Fibroblast of the aortic adventitia (primary cell): ENCODE data around the gene LIN28A. TPM values are rescaled to one million over a fixed set of nuclear protein-coding genes. Genes with fewer than 3 reads are reported as not detected.

ENCODE experiments used
- DNase-seq: peaks from one replicate; pipeline ENCODE4 v3.0.0-alpha.2; 2010; ENCODE audit warnings: low read depth
- H3K4me3 ChIP-seq: 2 replicates; pipeline ENCODE4 v1.5.1; 2011; ENCODE audit warnings: low read depth, mild to moderate bottlenecking, control low read depth, low read length, moderate library complexity
- total RNA-seq: library from RNA; depleted of rRNA; stranded (reverse); fragments of >200 nt; gene quantifications from 2 replicates; pipeline ENCODE4 v1.2.3, GENCODE V29; 2012; ENCODE audit warnings: low replicate concordance
- TF ChIP-seq, protein P1 (sequence below): IDR thresholded peaks from 2 replicates; pipeline ENCODE4 v1.5.1; 2011; ENCODE audit warnings: mild to moderate bottlenecking, low read length, control low read depth, inconsistent platforms; ENCODE audit not compliant: insufficient read depth

LIN28A gene
- total RNA-seq, 1 donor, result not detected

DNA sequence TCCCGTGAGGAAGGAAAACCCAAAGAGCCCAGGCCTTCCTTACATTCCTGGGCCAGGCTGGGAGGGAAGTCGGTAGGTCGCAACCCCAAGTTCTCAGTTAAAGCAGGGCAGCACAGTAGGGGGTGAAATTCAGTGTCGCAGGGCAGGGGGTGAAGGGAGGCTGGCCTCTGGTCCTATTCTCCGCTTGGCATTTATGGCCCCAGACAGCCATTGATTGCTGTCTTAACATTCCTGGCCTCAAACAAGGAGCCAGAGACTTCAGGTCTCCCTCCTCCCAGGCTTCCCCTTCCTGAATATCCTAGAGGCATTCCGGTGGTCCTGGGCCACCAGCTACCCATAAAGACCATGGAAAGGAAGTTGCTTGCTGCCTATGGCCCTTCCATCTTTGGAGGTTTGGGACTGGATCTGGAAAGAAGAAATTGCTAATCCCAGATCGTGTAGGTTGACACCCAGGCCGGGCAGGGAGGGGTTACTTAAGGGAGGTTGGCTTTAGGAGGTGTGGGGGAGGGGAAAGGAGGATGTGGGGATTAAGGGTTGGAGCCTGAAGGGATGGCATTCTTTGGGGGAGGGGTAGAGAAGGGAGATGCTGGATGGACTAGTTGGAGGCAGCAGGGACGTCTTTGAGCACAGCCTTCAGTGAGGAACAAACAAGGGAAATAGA lies 1.7 kb downstream of the LIN28A start:
- TF ChIP-seq, protein P1, sequence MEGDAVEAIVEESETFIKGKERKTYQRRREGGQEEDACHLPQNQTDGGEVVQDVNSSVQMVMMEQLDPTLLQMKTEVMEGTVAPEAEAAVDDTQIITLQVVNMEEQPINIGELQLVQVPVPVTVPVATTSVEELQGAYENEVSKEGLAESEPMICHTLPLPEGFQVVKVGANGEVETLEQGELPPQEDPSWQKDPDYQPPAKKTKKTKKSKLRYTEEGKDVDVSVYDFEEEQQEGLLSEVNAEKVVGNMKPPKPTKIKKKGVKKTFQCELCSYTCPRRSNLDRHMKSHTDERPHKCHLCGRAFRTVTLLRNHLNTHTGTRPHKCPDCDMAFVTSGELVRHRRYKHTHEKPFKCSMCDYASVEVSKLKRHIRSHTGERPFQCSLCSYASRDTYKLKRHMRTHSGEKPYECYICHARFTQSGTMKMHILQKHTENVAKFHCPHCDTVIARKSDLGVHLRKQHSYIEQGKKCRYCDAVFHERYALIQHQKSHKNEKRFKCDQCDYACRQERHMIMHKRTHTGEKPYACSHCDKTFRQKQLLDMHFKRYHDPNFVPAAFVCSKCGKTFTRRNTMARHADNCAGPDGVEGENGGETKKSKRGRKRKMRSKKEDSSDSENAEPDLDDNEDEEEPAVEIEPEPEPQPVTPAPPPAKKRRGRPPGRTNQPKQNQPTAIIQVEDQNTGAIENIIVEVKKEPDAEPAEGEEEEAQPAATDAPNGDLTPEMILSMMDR, result no peak
- H3K4me3 ChIP-seq, result no peak overlapping the region
- no peak for DNase-seq

DNA sequence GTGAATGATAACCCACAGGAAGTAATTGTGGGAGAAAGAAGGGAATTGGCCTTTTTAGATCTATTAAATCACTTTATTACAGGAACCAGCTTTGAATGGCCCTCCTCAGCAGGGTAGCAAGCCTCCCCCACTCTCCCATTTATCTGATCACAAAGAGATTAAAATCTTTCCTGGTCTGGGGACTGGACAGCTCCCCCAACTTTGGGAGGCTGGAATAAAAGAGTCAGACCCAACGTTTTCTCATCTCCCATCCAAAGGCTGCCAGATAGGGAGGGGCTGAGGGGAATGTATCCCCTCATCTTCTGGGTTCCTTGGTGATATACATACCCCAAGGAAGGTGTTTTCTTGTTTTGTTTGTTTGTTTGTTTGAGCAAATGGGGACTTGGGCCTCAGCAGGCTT lies 2.4 kb downstream of the LIN28A start:
- H3K4me3 ChIP-seq, result no peak overlapping the region
- TF ChIP-seq, protein P1, result no peak
- no peak for DNase-seq

DNA sequence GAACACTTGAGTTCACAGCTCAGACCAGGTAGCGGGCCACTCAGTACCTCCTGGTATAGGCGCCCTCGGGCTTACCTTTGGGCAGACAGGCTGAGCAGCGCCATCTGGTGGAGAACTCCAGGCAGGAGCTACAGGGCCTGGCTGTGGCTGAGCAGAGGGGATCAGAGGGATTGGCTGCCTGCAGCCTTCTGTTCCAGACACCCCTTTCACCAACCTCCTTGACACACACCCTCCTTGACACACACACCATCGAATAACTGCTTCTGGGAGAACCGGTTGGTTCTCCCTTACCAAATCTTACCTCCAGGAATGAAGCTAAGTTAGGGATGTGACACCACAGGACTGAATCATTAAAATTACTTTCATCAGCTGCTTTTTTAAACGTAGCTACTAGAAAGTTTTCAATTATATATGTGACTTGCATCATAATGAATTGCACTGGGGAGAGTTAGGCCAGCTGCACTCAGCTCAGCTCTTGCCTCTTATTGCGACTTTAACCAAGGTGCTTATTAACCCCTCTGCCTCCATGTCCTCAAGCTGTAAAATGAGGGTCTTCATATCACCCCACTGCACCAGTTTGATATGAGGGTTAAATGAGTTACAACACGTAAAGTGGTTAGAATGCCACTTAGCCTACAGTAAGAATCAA lies 6.6 kb downstream of the LIN28A start:
- H3K4me3 ChIP-seq, result no peak overlapping the region
- TF ChIP-seq, protein P1, result peak; percentile 93
- DNase-seq, result peak; percentile 71

DNA sequence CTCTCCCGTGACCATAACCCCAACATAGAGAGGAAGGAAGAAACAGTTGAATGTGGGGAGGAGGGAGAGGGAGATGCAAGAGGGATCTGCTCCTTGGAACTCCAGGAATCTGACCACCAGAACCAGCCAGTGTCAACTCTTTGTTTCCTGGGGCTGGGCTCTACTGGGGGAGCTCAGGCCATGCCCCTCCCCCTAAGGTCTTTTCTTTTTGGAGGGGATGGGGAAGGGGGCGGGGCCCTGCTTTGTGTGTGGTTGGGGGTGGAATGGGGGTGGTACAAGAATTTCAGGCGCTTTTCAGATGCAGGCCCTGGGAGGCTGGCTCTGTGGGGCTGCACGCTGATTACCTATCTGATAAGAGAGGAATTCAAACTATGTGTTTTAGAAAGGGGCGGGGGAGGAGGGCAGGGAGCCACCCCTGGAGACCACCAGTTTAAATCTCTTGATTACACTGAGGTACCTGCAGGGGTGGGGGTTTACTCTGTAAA lies 8.3 kb downstream of the LIN28A start:
- DNase-seq, result no peak
- no peak overlapping the region for H3K4me3 ChIP-seq
- TF ChIP-seq, protein P1, result no peak

DNA sequence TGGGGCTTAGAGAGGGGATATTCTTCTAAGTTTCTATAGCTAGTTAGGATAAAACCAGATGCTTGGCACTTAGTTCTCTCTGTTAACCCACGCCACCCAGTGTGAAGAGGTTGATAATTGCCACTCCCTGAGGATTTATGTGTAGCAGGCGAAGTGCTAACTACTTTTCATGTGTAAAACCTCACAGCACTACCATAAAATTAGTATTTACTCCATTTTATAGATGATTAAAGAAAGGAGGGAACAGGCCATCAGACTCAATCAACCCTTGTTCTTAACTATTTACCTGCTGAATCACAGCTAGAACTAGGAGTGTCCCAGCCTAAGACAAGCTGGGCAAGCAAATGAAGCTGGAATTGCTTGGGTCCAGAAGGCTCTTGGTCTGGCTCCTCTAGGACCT lies 8.9 kb downstream of the LIN28A start:
- TF ChIP-seq, protein P1, result no peak
- H3K4me3 ChIP-seq, result no peak overlapping the region
- no peak for DNase-seq

DNA sequence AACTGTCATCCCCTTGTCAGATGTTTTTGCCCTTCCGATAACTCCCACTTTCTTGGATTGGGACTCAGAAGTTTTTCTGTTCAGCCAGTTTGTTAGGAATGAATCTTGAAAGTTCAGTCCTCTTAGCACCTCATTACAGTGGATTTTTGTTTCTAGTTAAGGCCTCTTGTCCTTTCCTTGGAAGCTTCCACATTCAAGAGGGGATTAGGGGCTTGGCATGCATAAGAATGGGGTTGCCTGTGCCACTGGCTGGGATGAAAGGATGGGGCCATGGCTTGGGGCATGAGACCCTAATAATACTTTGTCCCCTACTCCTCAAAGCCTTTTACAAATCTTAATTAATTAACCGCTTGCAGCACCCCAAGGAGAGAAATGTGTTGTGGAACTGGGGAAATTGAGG lies 19.1 kb downstream of the LIN28A start:
- TF ChIP-seq, protein P1, result no peak
- no peak for DNase-seq
- no peak overlapping the region for H3K4me3 ChIP-seq
